Fibroblast of villous mesenchyme (primary cell): ENCODE results near the gene ADAM10. TPM values are rescaled to one million over a fixed set of nuclear protein-coding genes. Genes with fewer than 3 reads are reported as not detected.

ENCODE experiments used
- DNase-seq: peaks from one replicate; pipeline ENCODE4 v3.0.0-alpha.2; 2010; ENCODE audit warnings: low read depth
- H3K4me3 ChIP-seq: 2 replicates; pipeline ENCODE4 v1.5.1; 2011; ENCODE audit warnings: low read depth, mild to moderate bottlenecking, low read length
- CTCF ChIP-seq: IDR thresholded peaks from 2 replicates; pipeline ENCODE4 v1.5.1; 2012; ENCODE audit warnings: low read depth, mild to moderate bottlenecking, low read length; ENCODE audit not compliant: insufficient read depth
- total RNA-seq: library from RNA; depleted of rRNA; stranded (reverse); fragments of >200 nt; gene quantifications from 2 replicates; pipeline ENCODE4 v1.2.3, GENCODE V29; 2012

ADAM10 gene
- total RNA-seq, 1 donor: 200 TPM

DNA sequence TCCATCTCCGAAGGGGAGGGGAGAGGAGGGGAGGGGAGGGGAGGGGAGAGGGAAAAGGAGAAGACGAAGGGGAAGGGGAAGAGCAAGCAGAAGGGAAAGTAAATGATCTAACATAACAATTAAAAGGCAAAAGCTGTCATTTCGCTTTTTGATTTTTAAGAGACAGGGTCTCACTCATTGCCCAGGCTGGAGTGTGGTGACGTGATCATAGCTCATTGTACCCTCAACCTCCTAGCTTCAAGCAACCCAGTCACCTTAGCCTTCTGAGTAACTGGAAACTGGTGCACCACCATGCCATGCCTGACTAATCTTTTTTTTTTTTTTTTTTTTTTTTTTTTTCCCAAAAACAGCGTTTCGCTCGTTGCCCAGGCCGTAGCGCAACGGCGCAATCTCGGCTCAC lies 22.6 kb downstream of the ADAM10 start:
- TF ChIP-seq CTCF: no peak
- H3K4me3 ChIP-seq: no peak overlapping the region
- DNase-seq: no peak

- DNase-seq: peak; percentile 50
- TF ChIP-seq CTCF: no peak
- H3K4me3 ChIP-seq: no peak overlapping the region
These were observed 25.0 kb downstream of the ADAM10 start for GRCh38 chr15:58724466-58724865.

GRCh38 chr15:58717357-58717756 lies 32.1 kb downstream of the ADAM10 start:
- no peak overlapping the region for H3K4me3 ChIP-seq
- no peak for TF ChIP-seq CTCF
- no peak for DNase-seq

DNA sequence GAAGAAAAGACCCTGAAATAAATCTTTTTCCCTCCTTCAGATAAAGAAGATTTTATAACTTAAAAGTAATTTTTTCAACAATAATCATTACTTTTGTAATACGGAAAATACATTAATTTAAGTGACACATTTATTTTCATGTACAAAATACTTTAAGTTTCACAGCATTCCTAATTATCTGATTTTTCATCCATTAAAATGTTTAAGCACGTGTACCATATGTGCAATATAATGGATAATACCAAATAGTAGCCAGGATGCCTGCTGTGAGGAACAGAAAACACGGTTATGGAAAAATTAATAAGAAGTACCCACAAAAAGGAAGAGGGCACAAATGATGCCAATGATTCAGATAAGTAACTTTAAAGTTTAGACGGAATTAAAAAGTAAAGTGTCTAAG lies 33.5 kb downstream of the ADAM10 start:
- TF ChIP-seq CTCF: no peak
- no peak overlapping the region for H3K4me3 ChIP-seq
- no peak for DNase-seq

DNA sequence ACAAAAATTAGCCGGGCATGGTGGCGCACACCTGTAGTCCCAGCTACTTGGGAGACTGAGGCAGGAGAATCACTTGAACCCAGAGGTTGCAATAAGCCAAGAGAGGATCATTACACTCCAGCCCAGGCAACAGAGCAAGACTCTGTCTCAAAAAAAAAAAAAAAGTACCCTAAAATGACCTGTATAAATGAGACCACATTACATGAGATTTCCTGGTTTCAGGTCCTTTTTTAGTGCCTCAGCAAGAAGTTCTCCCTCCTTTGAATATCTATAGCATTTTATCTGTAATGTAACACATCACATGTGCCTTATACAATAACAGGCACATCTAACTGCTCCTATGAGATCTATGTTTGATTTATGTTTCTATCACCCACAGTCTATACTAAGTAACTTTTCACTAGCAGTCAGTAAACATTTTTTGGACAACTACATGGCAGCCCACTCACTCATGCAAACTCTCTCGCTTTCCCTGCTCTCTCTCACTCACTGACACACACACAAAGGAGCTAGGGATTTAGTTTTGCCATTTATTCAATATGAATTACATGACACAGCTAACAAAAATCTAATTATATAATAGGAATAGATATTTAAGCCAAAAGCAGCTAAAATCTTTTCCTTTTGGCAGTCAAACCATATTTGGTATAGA lies 34.1 kb downstream of the ADAM10 start:
- DNase-seq: no peak
- no peak for TF ChIP-seq CTCF
- no peak overlapping the region for H3K4me3 ChIP-seq

DNA sequence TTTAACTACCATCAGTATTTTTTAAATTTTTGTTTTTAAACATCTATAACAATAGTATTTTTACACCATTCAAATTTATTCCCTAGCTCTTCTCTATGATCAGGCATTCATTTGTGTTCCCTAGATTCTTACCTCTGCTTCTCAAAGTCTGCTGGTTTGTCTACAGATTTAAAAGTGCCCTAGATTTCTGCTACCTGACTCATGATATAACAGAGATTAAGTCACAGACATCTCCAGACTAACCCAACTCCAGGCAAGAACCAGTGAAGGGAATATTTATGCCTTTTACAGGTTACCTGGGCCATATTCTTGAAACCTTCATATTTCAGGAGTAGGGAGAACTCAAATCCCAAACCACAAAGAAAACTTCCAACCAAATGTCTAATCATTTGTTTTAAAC lies 38.8 kb downstream of the ADAM10 start:
- no peak for DNase-seq
- TF ChIP-seq CTCF: no peak
- no peak overlapping the region for H3K4me3 ChIP-seq

DNA sequence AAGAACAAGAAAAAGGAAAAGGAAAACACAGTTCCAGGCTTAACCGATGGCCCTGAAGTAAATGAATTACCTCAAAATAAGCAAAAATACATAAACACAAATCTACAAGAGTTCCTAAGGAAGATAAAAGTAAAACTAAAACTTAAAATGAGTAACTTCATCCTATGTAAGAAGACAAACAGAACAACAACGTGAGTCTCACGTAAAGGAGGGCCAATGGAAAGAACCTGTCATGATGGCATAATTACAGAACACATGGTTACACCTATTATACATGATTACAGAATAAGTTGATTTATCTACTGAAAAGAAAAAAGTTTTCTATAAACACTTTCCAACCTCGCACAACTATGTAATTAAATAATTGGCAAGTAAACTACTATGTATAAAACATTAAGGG lies 42.1 kb downstream of the ADAM10 start:
- TF ChIP-seq CTCF: no peak
- H3K4me3 ChIP-seq: no peak overlapping the region
- DNase-seq: no peak
